Ecto neural progenitor cell (in vitro differentiated cells): ENCODE data around the gene NEDD4L.

Source experiments
- DNase-seq: peaks from one replicate; pipeline ENCODE4 v3.0.0-alpha.2; 2018; ENCODE audit warnings: low spot score

NEDD4L gene

GRCh38 chr18:58095222-58095621 lies 51.2 kb downstream of the NEDD4L start:
- DNase-seq = peak; percentile 57

GRCh38 chr18:58095655-58096054 lies 51.6 kb downstream of the NEDD4L start:
- no peak for DNase-seq

- no peak for DNase-seq
These were observed 52.6 kb downstream of the NEDD4L start for GRCh38 chr18:58096658-58097057.

- no peak for DNase-seq
These were observed 53.3 kb downstream of the NEDD4L start for GRCh38 chr18:58097121-58097906.

GRCh38 chr18:58097907-58098166 lies 53.8 kb downstream of the NEDD4L start:
- no peak for DNase-seq

DNA sequence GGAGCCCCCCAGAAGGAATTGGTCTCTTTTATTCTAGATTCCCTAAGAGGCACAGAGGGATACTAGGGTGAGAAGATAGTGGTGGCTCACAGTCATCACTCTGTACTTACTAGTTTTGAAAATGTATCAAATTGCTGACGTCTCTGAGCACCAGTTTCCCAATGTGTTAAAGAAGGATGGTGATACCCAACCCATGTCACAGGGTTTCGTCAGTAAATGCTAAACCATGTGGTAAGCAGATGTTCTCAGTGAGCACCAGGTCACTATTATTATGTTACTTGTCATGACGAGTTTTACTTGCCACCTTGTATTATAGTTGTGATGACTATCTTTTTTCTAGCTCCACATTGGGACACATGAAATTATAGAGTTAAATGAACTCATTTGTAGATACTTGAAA lies 54.7 kb downstream of the NEDD4L start:
- DNase-seq = no peak

- no peak for DNase-seq
These were observed 56.1 kb downstream of the NEDD4L start for GRCh38 chr18:58100154-58100553.

DNA sequence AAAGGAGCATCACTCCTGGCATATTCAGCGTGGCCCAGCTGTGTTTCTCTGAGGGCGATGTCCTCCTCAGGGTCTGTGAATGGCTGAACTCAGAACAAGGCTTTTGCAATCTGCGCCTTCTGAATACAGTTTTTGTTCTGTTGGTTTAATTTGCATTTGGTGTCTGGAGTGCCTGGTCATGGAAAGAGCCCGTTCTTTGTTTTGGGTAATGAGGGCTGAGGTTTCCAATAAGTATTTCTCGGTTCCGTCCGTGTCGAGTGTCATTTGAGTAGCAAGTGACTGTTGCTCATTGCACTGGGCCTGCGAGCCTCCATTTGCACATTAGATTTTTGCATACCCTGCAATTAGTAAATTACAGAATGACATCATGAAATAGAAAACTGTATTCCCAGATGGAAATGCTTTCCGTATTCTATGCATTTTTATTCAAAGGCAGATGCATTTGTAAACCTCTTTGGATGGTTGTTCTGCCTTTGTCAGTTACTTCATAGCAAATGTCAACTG lies 57.3 kb downstream of the NEDD4L start:
- no peak for DNase-seq

- no peak for DNase-seq
These were observed 58.0 kb downstream of the NEDD4L start for GRCh38 chr18:58102018-58102417.

- no peak for DNase-seq
These were observed 58.8 kb downstream of the NEDD4L start for GRCh38 chr18:58102875-58103274.

DNA sequence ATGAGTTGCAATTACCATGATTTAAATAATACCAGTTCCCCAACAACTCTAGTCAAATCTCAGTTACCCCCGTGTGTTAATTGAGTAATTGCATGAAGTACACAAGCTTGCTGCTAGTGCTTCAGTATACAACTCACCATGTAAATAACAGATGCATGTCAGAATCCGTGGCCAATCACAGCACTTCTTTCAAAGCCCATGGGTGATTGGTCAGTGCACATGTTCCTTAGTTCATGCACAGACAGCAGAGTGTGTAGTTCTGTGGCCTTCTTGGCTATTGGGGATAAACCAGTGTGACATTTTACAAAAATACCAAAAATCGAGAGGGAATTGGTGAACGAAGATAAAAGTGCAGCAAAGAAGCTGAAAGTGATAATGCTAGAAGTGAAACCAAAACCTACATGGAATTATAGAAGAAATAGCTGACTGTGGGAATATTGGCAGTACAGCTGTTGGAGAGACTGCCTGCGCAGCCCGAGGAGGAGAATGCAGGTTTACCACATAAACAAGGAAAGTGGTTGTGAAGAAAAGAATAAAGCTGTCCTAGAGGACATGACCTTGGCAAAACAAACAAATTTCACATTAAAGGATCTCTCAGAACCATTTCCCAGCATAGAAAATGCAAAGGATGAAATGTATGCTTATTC lies 59.4 kb downstream of the NEDD4L start:
- no peak for DNase-seq

- DNase-seq = no peak
These were observed 60.1 kb downstream of the NEDD4L start for GRCh38 chr18:58104096-58104495.

DNA sequence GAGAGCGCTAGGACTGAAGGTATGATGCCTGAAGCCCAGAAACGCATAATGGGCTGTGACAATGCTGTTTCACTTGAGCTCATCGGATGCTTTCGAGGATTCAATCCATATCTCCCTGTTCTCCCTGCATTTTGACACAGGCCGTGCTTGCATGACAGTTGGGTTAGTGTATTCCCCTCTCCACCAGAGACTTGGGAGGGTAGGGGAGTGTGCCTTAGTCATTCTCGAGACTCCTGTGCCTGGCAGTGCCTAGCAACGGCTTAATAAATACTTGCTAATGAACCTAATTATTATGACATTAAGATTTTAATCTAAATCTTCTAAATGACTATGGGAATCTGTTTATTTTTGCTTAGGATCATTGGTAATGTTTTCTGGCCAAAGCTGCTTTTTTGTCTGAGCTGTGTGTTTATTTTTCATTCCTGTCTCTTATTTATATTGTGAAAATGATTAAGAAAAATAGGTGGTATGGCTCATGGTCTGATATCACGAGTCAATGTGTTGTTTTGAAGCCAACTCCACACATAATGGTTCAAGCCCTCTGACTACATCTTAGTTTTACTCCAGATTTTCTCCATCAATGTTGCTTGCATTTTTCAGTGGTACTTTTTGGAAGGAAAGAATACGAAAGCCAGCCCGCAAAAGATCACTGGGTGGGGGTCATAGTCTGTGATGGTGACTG lies 61.3 kb downstream of the NEDD4L start:
- no peak for DNase-seq

GRCh38 chr18:58105888-58106260 lies 61.8 kb downstream of the NEDD4L start:
- DNase-seq = no peak

GRCh38 chr18:58106289-58107070 lies 62.5 kb downstream of the NEDD4L start:
- no peak for DNase-seq

DNA sequence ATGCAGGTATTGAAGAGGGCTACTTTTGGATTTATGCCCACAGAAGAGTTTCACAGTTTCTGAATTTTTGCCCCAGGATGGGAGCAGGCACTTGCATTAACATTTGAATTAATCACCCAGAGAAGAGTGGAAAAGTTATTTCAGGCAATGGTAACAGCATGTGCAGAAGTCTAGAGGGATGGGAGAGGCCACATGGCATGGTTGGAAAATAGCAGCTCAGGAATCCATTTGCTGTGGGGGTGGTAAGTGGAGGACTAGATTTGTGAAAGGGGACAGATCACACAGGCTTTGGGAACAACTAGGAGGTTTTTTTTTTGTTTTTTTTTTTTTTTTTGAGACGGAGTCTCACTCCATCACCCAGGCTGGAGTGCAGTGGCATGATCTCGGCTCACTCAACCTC lies 65.2 kb downstream of the NEDD4L start:
- no peak for DNase-seq

DNA sequence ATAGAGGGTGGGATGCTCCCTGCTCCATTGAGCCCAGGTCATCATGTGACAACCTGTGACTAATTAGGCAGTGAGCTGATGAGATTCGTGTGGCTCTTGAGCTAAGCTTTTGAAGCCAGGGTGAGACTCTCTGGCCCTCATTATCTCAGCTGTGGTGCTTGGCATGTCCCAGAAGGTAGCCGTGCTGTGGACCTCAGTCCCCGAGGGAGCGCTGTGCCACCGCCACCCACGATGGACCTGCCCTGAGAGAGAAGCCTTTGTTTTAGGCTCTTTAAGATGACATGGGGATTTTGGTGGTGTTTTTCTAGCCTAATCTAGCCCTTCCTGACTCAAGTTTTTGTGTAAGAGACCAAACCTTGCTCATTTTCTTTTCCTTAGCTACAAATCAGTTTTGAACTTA lies 66.4 kb downstream of the NEDD4L start:
- no peak for DNase-seq

DNA sequence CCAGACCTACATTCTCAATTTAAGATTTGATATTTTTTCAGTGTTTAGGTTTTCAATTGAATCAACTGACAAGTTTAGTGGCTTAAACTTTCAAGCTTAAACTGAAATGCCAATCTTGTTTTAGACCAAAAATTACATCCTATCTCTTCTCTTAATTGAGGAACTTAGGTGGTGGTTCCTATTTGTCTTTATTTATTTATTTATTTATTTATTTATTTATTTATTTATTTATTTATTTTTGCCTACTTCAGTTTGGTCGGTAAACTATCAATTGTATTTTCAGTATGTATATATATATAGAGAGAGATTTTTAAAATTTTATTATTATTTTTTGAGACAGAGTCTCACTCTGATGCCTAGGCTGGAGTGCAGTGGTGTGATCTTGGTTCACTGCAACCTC lies 68.1 kb downstream of the NEDD4L start:
- no peak for DNase-seq

- DNase-seq = no peak
These were observed 69.3 kb downstream of the NEDD4L start for GRCh38 chr18:58113337-58113736.

GRCh38 chr18:58114766-58115165 lies 70.7 kb downstream of the NEDD4L start:
- DNase-seq = peak; percentile 60

GRCh38 chr18:58116818-58117217 lies 72.8 kb downstream of the NEDD4L start:
- DNase-seq = no peak

GRCh38 chr18:58117786-58118403 lies 73.9 kb downstream of the NEDD4L start:
- DNase-seq = no peak
